ENCODE results near the gene CELF1. TPM values are rescaled to one million over a fixed set of nuclear protein-coding genes. Genes with fewer than 3 reads are reported as not detected.
A peak's percentile ranks its signal among the peaks of the same experiment; 100 is the strongest.

The CELF1 gene
- total and polyA plus RNA-seq, 2 experiments from 2014 or later: 59.1 to 84.6 TPM

- TF ChIP-seq EZH2phosphoT487 (IDR thresholded peaks at IDR 0.05; ENCODE audit: low read depth, severe bottlenecking, unreplicated experiment) (no peak), EZH2 (IDR thresholded peaks at IDR 0.05; ENCODE audit: borderline replicate concordance) (no peak), CTCF (IDR thresholded peaks at IDR 0.05; ENCODE audit: poor library complexity) (no peak)
- peak; percentile 27 for DNase-seq (ENCODE audit: low spot score)
- Histone ChIP-seq H3K9me2 (replicated peaks; ENCODE audit: insufficient read depth) (no peaks in the 10 kb centered on the region), H3K4me3 (no peak overlapping the region), H3K27me3 (no peaks in the 10 kb centered on the region), H2AFZ (no peak overlapping the region), H3K4me1 (ENCODE audit: insufficient read depth) (peaks cover 27% of the 10 kb centered on the region), H3K27ac (peak overlapping the region; percentile 41), H3K79me2 (peaks cover 98% of the 10 kb centered on the region), H3K36me3 (replicated peaks; ENCODE audit: insufficient read depth, low read depth) (no peaks in the 10 kb centered on the region), H4K20me1 (ENCODE audit: insufficient read depth, poor library complexity, severe bottlenecking) (peaks cover 97% of the 10 kb centered on the region), H3K4me2 (no peak overlapping the region), H3K9me3 (ENCODE audit: low read depth) (no peaks in the 10 kb centered on the region)
- WGBS (ENCODE audit: low lambda C conversion rate, missing lambda C conversion rate): 76% methylated on average over 10 of the region's 10 CpGs
Observed at GRCh38 chr11:47538741-47539565, 14.0 kb downstream of the CELF1 start.

GRCh38 chr11:47536915-47537314 is 16.0 kb downstream of the CELF1 start:
- no peaks in the 10 kb centered on the region for H3K36me3 ChIP-seq (replicated peaks; ENCODE audit: insufficient read depth, low read depth)
- H3K9me2 ChIP-seq (replicated peaks; ENCODE audit: insufficient read depth): no peaks in the 10 kb centered on the region
- H3K79me2 ChIP-seq: peaks cover 98% of the 10 kb centered on the region
- no peak overlapping the region for H2AFZ ChIP-seq
- no peaks in the 10 kb centered on the region for H3K27me3 ChIP-seq
- TF ChIP-seq CTCF (IDR thresholded peaks at IDR 0.05; ENCODE audit: poor library complexity) (no peak), EZH2 (IDR thresholded peaks at IDR 0.05; ENCODE audit: borderline replicate concordance) (no peak), EZH2phosphoT487 (IDR thresholded peaks at IDR 0.05; ENCODE audit: low read depth, severe bottlenecking, unreplicated experiment) (no peak)
- peaks cover 33% of the 10 kb centered on the region for H3K4me1 ChIP-seq (ENCODE audit: insufficient read depth)
- WGBS (ENCODE audit: low lambda C conversion rate, missing lambda C conversion rate): 73% methylated on average over 3 of the region's 3 CpGs
- peaks cover 97% of the 10 kb centered on the region for H4K20me1 ChIP-seq (ENCODE audit: insufficient read depth, poor library complexity, severe bottlenecking)
- no peak overlapping the region for H3K27ac ChIP-seq
- no peak overlapping the region for H3K4me3 ChIP-seq
- no peak for DNase-seq (ENCODE audit: low spot score)
- H3K9me3 ChIP-seq (ENCODE audit: low read depth): no peaks in the 10 kb centered on the region
- H3K4me2 ChIP-seq: no peak overlapping the region

DNA sequence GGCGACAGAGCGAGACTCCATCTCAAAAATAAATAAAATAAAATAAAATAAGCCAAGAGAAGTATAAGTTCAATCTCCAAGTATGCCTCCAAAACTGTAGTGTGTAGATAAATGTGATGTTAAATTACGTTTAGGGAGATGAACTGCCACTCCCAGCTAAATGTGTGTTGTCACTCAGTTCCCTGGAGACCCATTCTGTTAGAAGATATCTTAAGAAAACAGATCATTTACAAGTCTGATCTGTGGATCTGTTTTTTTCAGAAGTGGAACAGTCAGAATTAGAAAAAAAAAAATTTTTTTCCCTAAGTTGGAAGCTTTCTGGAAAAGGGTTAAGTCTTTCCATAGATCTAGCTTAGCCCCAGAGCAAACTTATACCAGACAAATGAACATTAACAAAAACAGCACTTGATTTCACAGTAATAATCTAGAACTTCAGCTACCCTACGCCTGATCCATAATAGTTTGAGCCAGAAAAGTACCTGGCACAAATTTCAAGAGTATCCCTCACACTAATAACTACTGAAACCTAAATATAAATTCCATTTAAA is 18.2 kb downstream of the CELF1 start:
- no peak for DNase-seq (ENCODE audit: low spot score)
- H3K4me3 ChIP-seq: no peak overlapping the region
- H3K27me3 ChIP-seq: no peaks in the 10 kb centered on the region
- no peak overlapping the region for H3K4me2 ChIP-seq
- H3K79me2 ChIP-seq: peaks cover 100% of the 10 kb centered on the region
- H3K27ac ChIP-seq: no peak overlapping the region
- H3K4me1 ChIP-seq (ENCODE audit: insufficient read depth): peaks cover 25% of the 10 kb centered on the region
- H3K9me2 ChIP-seq (replicated peaks; ENCODE audit: insufficient read depth): no peaks in the 10 kb centered on the region
- TF ChIP-seq EZH2phosphoT487 (IDR thresholded peaks at IDR 0.05; ENCODE audit: low read depth, severe bottlenecking, unreplicated experiment) (no peak), EZH2 (IDR thresholded peaks at IDR 0.05; ENCODE audit: borderline replicate concordance) (no peak), CTCF (IDR thresholded peaks at IDR 0.05; ENCODE audit: poor library complexity) (no peak)
- 92% methylated on average over 4 of the region's 4 CpGs for WGBS (ENCODE audit: low lambda C conversion rate, missing lambda C conversion rate)
- no peak overlapping the region for H2AFZ ChIP-seq
- H3K9me3 ChIP-seq (ENCODE audit: low read depth): no peaks in the 10 kb centered on the region
- H4K20me1 ChIP-seq (ENCODE audit: insufficient read depth, poor library complexity, severe bottlenecking): peaks cover 99% of the 10 kb centered on the region
- H3K36me3 ChIP-seq (replicated peaks; ENCODE audit: insufficient read depth, low read depth): no peaks in the 10 kb centered on the region

Data from hepatocyte (in vitro differentiated cells).